ENCODE results near the gene CGGBP1. TPM values are rescaled to one million over a fixed set of nuclear protein-coding genes. Genes with fewer than 3 reads are reported as not detected.

CGGBP1 gene
- total RNA-seq, 1 experiment from 2014 or later: 83.6 TPM

GRCh38 chr3:88057630-88058305, 1.0 kb downstream of the CGGBP1 start:
- Histone ChIP-seq H3K36me3 (peaks cover 18% of the 10 kb centered on the region), H3K27me3 (no peaks in the 10 kb centered on the region), H3K9me3 (replicated peaks) (no peaks in the 10 kb centered on the region), H3K27ac (peak overlapping the region; percentile 94), H3K4me3 (peak overlapping the region; percentile 83), H3K4me1 (no peaks in the 10 kb centered on the region; the same call in 1 of the 2 replicates)
- no peak for DNase-seq

- Histone ChIP-seq H3K9me3 (replicated peaks) (no peaks in the 10 kb centered on the region), H3K27ac (no peak overlapping the region), H3K27me3 (no peaks in the 10 kb centered on the region), H3K4me1 (no peaks in the 10 kb centered on the region), H3K4me3 (no peak overlapping the region), H3K36me3 (no peaks in the 10 kb centered on the region)
- no peak for DNase-seq
Observed at GRCh38 chr3:88046766-88047165, 12.0 kb downstream of the CGGBP1 start.

- H3K36me3 ChIP-seq: no peaks in the 10 kb centered on the region
- no peak overlapping the region for H3K27ac ChIP-seq
- no peaks in the 10 kb centered on the region for H3K9me3 ChIP-seq (replicated peaks)
- no peak overlapping the region for H3K4me3 ChIP-seq
- no peak for DNase-seq
- H3K27me3 ChIP-seq: no peaks in the 10 kb centered on the region
- H3K4me1 ChIP-seq: no peaks in the 10 kb centered on the region
Observed at GRCh38 chr3:88044411-88044810, 14.4 kb downstream of the CGGBP1 start.

DNA sequence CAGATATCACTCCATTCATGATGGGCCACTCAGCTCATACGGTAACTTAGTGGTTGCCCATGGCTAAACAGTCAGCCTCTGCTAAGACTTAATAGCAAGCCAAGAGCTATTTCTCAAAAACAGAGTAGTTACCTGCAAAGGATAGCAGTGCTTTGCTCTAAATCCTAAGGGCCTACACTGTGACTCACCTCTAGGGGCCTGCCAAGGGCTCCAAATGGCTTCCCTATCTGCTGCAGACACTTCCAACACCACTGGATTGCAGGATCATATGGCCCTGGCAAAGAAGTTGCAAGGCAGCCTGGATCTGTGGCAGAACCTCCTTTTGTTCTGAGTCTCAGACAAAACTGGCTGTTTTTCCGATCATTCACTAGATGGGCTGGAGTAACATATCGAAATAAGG, 17.8 kb downstream of the CGGBP1 start:
- Histone ChIP-seq H3K27ac (no peak overlapping the region), H3K36me3 (no peaks in the 10 kb centered on the region), H3K4me3 (no peak overlapping the region), H3K4me1 (no peaks in the 10 kb centered on the region), H3K27me3 (no peaks in the 10 kb centered on the region), H3K9me3 (replicated peaks) (no peaks in the 10 kb centered on the region)
- no peak for DNase-seq

DNA sequence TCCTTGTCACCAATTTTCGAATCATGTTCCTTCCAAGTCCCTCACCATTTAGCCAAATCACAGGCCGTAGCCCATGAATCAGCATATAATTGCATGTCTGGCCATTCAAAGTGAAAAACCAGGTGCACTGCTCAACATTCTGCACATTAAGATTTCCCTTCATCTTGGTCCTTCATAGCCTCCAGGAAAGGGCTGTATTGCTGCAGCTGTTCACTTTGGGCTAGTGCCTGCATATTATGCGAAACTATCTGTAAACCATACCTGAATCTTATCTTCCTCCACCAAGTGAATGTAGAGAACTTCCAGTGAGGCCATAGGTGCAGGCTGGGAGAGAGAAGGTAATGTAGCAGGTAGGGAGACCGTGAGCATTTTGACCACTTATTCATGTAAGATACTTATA, 18.3 kb downstream of the CGGBP1 start:
- no peak for DNase-seq
- Histone ChIP-seq H3K36me3 (no peaks in the 10 kb centered on the region), H3K4me1 (no peaks in the 10 kb centered on the region), H3K4me3 (no peak overlapping the region), H3K27me3 (no peaks in the 10 kb centered on the region), H3K27ac (no peak overlapping the region), H3K9me3 (replicated peaks) (no peaks in the 10 kb centered on the region)

DNA sequence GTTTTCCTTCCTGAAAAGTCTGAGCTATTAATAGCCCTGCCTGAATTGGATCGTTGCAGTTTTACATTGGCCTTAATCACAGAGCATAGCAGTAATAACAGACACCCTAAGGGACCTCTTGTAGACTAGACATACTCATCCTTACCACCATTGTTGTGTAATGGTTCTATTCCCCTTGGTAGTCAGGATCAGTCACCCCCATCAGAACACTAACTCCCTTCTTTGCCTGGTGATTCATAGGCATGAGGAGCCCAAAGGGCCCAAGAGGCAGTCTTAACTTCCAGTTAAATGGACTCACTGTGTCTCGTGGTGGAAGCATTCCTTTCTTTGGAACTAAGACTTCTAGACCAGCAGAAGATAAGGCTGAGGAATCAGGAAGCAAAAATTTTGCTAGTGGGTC, 20.2 kb downstream of the CGGBP1 start:
- no peaks in the 10 kb centered on the region for H3K4me1 ChIP-seq
- no peaks in the 10 kb centered on the region for H3K9me3 ChIP-seq (replicated peaks)
- DNase-seq: no peak
- H3K27me3 ChIP-seq: no peaks in the 10 kb centered on the region
- no peak overlapping the region for H3K4me3 ChIP-seq
- no peak overlapping the region for H3K27ac ChIP-seq
- no peaks in the 10 kb centered on the region for H3K36me3 ChIP-seq

- no peaks in the 10 kb centered on the region for H3K27me3 ChIP-seq
- no peaks in the 10 kb centered on the region for H3K9me3 ChIP-seq (replicated peaks)
- H3K27ac ChIP-seq: no peak overlapping the region
- no peak for DNase-seq
- H3K4me3 ChIP-seq: no peak overlapping the region
- no peaks in the 10 kb centered on the region for H3K36me3 ChIP-seq
- peaks cover 6% of the 10 kb centered on the region; the same call in 1 of the 2 replicates for H3K4me1 ChIP-seq
Observed at GRCh38 chr3:88036221-88036620, 22.6 kb downstream of the CGGBP1 start.

DNA sequence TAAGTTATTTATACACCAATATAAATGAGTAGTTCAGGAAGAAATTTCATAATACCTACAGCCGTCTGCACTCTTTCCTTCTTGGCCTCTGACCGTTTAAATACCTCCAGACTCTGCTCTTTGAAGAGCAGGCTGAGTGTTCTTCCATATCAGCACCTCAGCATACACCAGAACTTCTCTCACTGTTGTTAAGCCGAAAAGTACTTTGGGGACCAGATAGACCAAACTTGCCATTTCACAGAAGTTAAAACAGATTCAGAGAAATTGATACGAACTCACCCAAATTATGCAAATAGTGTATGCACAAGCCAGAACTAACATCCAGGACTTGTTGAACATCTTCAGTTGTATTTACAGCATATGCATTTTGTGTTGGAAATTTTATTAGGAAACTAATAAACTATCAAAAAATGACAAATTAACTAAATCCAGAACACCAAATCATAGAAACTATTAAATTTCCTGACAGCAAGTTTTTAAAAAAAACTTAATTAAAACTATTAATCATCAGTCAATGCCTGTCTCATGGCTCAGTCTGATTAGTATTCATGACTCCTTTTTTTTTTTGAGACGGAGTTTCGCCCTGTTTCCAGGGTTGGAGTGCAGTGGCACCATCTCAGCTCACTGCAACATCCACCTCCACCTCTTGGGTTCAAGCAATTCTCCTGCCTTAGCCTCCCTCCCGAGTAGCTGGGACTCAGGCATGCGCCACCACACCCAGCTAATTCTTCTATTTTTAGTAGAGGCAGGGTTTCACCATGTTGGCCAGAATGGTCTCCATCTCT, 24.1 kb downstream of the CGGBP1 start:
- H3K27ac ChIP-seq: no peak overlapping the region
- H3K4me1 ChIP-seq: peaks cover 7% of the 10 kb centered on the region; the same call in 1 of the 2 replicates
- DNase-seq: no peak
- H3K4me3 ChIP-seq: no peak overlapping the region
- no peaks in the 10 kb centered on the region for H3K27me3 ChIP-seq
- H3K9me3 ChIP-seq (replicated peaks): no peaks in the 10 kb centered on the region
- no peaks in the 10 kb centered on the region for H3K36me3 ChIP-seq

- H3K4me1 ChIP-seq: peaks cover 7% of the 10 kb centered on the region; the same call in 1 of the 2 replicates
- no peaks in the 10 kb centered on the region for H3K36me3 ChIP-seq
- H3K9me3 ChIP-seq (replicated peaks): no peaks in the 10 kb centered on the region
- no peak overlapping the region for H3K27ac ChIP-seq
- no peak for DNase-seq
- no peak overlapping the region for H3K4me3 ChIP-seq
- H3K27me3 ChIP-seq: no peaks in the 10 kb centered on the region
Observed at GRCh38 chr3:88033808-88034207, 25.0 kb downstream of the CGGBP1 start.

- no peak for DNase-seq
- Histone ChIP-seq H3K27me3 (no peaks in the 10 kb centered on the region), H3K36me3 (no peaks in the 10 kb centered on the region)
Observed at GRCh38 chr3:88033079-88033478, 25.7 kb downstream of the CGGBP1 start.

GRCh38 chr3:88032245-88032644, 26.6 kb downstream of the CGGBP1 start:
- Histone ChIP-seq H3K9me3 (replicated peaks) (no peaks in the 10 kb centered on the region), H3K4me3 (peak overlapping the region; percentile 52), H3K27me3 (no peaks in the 10 kb centered on the region), H3K4me1 (peaks cover 7% of the 10 kb centered on the region; the same call in 1 of the 2 replicates), H3K36me3 (no peaks in the 10 kb centered on the region), H3K27ac (no peak overlapping the region)
- DNase-seq: no peak

More at GRCh38 chr3:88033079-88033478, 25.7 kb downstream of the CGGBP1 start:
- Histone ChIP-seq H3K4me3 (no peak overlapping the region), H3K4me1 (peaks cover 7% of the 10 kb centered on the region; the same call in 1 of the 2 replicates), H3K27ac (no peak overlapping the region), H3K9me3 (replicated peaks) (no peaks in the 10 kb centered on the region)

GRCh38 chr3:88031642-88032077, 27.1 kb downstream of the CGGBP1 start:
- no peaks in the 10 kb centered on the region for H3K9me3 ChIP-seq (replicated peaks)
- peaks cover 7% of the 10 kb centered on the region; the same call in 1 of the 2 replicates for H3K4me1 ChIP-seq
- H3K36me3 ChIP-seq: no peaks in the 10 kb centered on the region
- H3K4me3 ChIP-seq: peak overlapping the region; percentile 52
- no peaks in the 10 kb centered on the region for H3K27me3 ChIP-seq
- peak in 1 of 2 experiments; percentile 32 for DNase-seq
- no peak overlapping the region for H3K27ac ChIP-seq

- DNase-seq: no peak
- H3K4me3 ChIP-seq: no peak overlapping the region
- no peaks in the 10 kb centered on the region for H3K27me3 ChIP-seq
- H3K36me3 ChIP-seq: no peaks in the 10 kb centered on the region
- no peaks in the 10 kb centered on the region for H3K9me3 ChIP-seq (replicated peaks)
- H3K27ac ChIP-seq: no peak overlapping the region
- peaks cover 7% of the 10 kb centered on the region; the same call in 1 of the 2 replicates for H3K4me1 ChIP-seq
Observed at GRCh38 chr3:88030210-88030609, 28.6 kb downstream of the CGGBP1 start.

GRCh38 chr3:88028876-88029275, 29.9 kb downstream of the CGGBP1 start:
- Histone ChIP-seq H3K36me3 (no peaks in the 10 kb centered on the region), H3K27me3 (no peaks in the 10 kb centered on the region), H3K9me3 (replicated peaks) (no peaks in the 10 kb centered on the region), H3K27ac (no peak overlapping the region), H3K4me1 (peaks cover 7% of the 10 kb centered on the region; the same call in 1 of the 2 replicates), H3K4me3 (no peak overlapping the region)
- DNase-seq: no peak

DNA sequence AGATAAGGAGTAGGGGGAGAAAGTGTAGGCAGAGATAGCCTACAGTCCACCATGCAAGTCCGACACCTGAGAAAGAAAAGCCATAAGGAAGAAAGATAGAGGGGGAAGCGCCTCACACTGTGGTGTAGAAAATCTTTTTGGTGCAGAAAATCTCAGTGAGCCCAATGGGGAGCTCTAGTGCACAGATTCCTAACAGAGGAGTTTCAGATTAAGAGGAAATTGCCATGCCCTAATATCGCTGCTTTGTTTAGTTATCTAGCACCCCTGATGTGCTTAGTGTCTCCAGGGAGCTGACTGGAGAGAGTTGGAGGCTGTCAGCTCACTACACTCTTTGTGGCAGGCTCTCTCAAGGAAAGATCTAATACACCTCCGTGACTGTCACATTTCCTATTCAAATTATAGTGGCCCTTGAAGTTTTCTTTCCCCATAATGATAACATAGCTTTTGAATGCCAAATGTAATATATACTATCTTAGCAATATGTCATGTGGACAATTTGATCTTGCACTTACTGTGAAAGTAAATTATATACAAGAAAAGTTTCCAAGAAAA, 33.7 kb downstream of the CGGBP1 start:
- Histone ChIP-seq H3K27me3 (no peaks in the 10 kb centered on the region), H3K4me3 (no peak overlapping the region), H3K27ac (no peak overlapping the region), H3K36me3 (no peaks in the 10 kb centered on the region), H3K9me3 (replicated peaks) (no peaks in the 10 kb centered on the region), H3K4me1 (no peaks in the 10 kb centered on the region)
- no peak for DNase-seq
